IMR-90 (cell line): ENCODE results near the gene EML6.

Experiments used
- CTCF ChIP-seq: conservative IDR thresholded peaks from 2 replicates; pipeline ENCODE4 v1.5.1; 2012; ENCODE audit warnings: mild to moderate bottlenecking, low read depth, low read length, improper control_type of control experiment
- MAZ ChIP-seq: IDR thresholded peaks from 2 replicates; pipeline ENCODE4 v1.6.1; 2012; ENCODE audit warnings: low read depth, mild to moderate bottlenecking, low read length, improper control_type of control experiment, moderate library complexity, borderline replicate concordance
- MXI1 ChIP-seq: IDR thresholded peaks from 2 replicates; pipeline ENCODE4 v1.6.1; 2012; ENCODE audit warnings: low read depth, mild to moderate bottlenecking, low read length, moderate library complexity, borderline replicate concordance
- USF2 ChIP-seq: fragments of 150-350 bp; IDR thresholded peaks from 2 replicates; pipeline ENCODE4 v1.6.1; 2017; ENCODE audit warnings: mild to moderate bottlenecking, antibody characterized with exemption, low read length, low read depth

GRCh38 chr2:54755641-54756326 lies 32.3 kb downstream of the EML6 start:
- TF ChIP-seq CTCF (no peak), USF2 (no peak), MAZ (no peak), MXI1 (no peak)
